ENCODE data around the gene ARHGEF28. TPM values are rescaled to one million over a fixed set of nuclear protein-coding genes. Genes with fewer than 3 reads are reported as not detected.

ARHGEF28 gene
- polyA plus RNA-seq, 3 donors, result not detected

- H3K27me3 Mint-ChIP-seq (ENCODE audit: low read depth in 3 of 3), result peaks cover 2 to 10% (median 3%) of the 10 kb centered on the region in 3 donors
- no peaks in the 10 kb centered on the region for H3K4me1 Mint-ChIP-seq
- Histone ChIP-seq H3K36me3 (replicated peaks in 1 of 2; ENCODE audit: control insufficient read depth in 1 of 2, insufficient read depth in 2 of 2, low read length in 2 of 2) (no peaks in the 10 kb centered on the region), H3K27ac (ENCODE audit: low read depth in 1 of 2, low read length in 2 of 2) (no peak overlapping the region), H3K4me2 (replicated peaks; ENCODE audit: extremely low read depth, low read length, poor library complexity, severe bottlenecking) (no peak overlapping the region), H4K20me1 (ENCODE audit: insufficient read depth, low read length) (no peaks in the 10 kb centered on the region), H3K27me3 (ENCODE audit: control insufficient read depth in 2 of 2, insufficient read depth in 2 of 2, low read length in 2 of 2) (no peaks in the 10 kb centered on the region), H2AFZ (ENCODE audit: insufficient read depth, low read depth, low read length, poor library complexity, severe bottlenecking) (no peak overlapping the region), H3K79me2 (ENCODE audit: insufficient read depth, low read length) (no peaks in the 10 kb centered on the region), H3K4me1 (ENCODE audit: control insufficient read depth in 1 of 2, insufficient read depth in 2 of 2, low read length in 2 of 2) (no peaks in the 10 kb centered on the region), H3K4me3 (replicated peaks in 1 of 3; ENCODE audit: low read depth in 2 of 3, low read length in 3 of 3) (no peak overlapping the region), H3K9me3 (replicated peaks in 1 of 2; ENCODE audit: control insufficient read depth in 1 of 2, insufficient read depth in 1 of 2, low read length in 2 of 2) (no peaks in the 10 kb centered on the region), H3K9ac (ENCODE audit: insufficient read depth, low read length, poor library complexity, severe bottlenecking) (no peak overlapping the region)
- H3K4me3 Mint-ChIP-seq, result no peak overlapping the region
- intact Hi-C loops (cut with micrococcal nuclease), result no loop called here
- H3K36me3 Mint-ChIP-seq, result no peaks in the 10 kb centered on the region
- peaks cover 0 to 5% (median 3%) of the 10 kb centered on the region in 7 donors for H3K9me3 Mint-ChIP-seq
- no peak for DNase-seq
- 88% methylated on average over 1 of the region's 4 CpGs for WGBS (ENCODE audit: insufficient coverage)
- no peak overlapping the region for H3K27ac Mint-ChIP-seq
- TF ChIP-seq CTCF (IDR thresholded peaks at IDR 0.05), result no peak
These were observed 109.2 kb downstream of the ARHGEF28 start for GRCh38 chr5:73735032-73735734.

- no peak overlapping the region for H3K4me3 Mint-ChIP-seq
- no peaks in the 10 kb centered on the region for H3K4me1 Mint-ChIP-seq
- H3K36me3 ChIP-seq (replicated peaks in 1 of 2; ENCODE audit: control insufficient read depth in 1 of 2, insufficient read depth in 2 of 2, low read length in 2 of 2), result no peaks in the 10 kb centered on the region
- H3K27ac ChIP-seq (ENCODE audit: low read depth in 1 of 2, low read length in 2 of 2), result no peak overlapping the region
- H3K36me3 Mint-ChIP-seq, result no peaks in the 10 kb centered on the region
- H3K9me3 Mint-ChIP-seq, result peaks cover 0 to 3% (median 0%) of the 10 kb centered on the region in 7 donors
- intact Hi-C loops (cut with micrococcal nuclease), result no loop called here
- WGBS (ENCODE audit: insufficient coverage), result no CpG with 5 or more reads among the region's 1 CpG
- H3K4me1 ChIP-seq (ENCODE audit: control insufficient read depth in 1 of 2, insufficient read depth in 2 of 2, low read length in 2 of 2), result no peaks in the 10 kb centered on the region
- no peak overlapping the region for H3K4me3 ChIP-seq (replicated peaks in 1 of 3; ENCODE audit: low read depth in 2 of 3, low read length in 3 of 3)
- H3K27me3 Mint-ChIP-seq (ENCODE audit: low read depth in 3 of 3), result peaks cover 0 to 10% (median 3%) of the 10 kb centered on the region in 3 donors
- no peak for TF ChIP-seq CTCF (IDR thresholded peaks at IDR 0.05)
- H3K79me2 ChIP-seq (ENCODE audit: insufficient read depth, low read length), result no peaks in the 10 kb centered on the region
- no peaks in the 10 kb centered on the region for H3K27me3 ChIP-seq (ENCODE audit: control insufficient read depth in 2 of 2, insufficient read depth in 2 of 2, low read length in 2 of 2)
- no peak overlapping the region for H3K9ac ChIP-seq (ENCODE audit: insufficient read depth, low read length, poor library complexity, severe bottlenecking)
- no peak for DNase-seq
- H3K9me3 ChIP-seq (replicated peaks in 1 of 2; ENCODE audit: control insufficient read depth in 1 of 2, insufficient read depth in 1 of 2, low read length in 2 of 2), result no peaks in the 10 kb centered on the region
- H3K4me2 ChIP-seq (replicated peaks; ENCODE audit: extremely low read depth, low read length, poor library complexity, severe bottlenecking), result no peak overlapping the region
- no peak overlapping the region for H3K27ac Mint-ChIP-seq
- no peaks in the 10 kb centered on the region for H4K20me1 ChIP-seq (ENCODE audit: insufficient read depth, low read length)
- H2AFZ ChIP-seq (ENCODE audit: insufficient read depth, low read depth, low read length, poor library complexity, severe bottlenecking), result no peak overlapping the region
These were observed 113.7 kb downstream of the ARHGEF28 start for GRCh38 chr5:73739650-73740049.

Data from CD14-positive monocyte (primary cell).